ENCODE data around the gene GDNF. TPM values are rescaled to one million over a fixed set of nuclear protein-coding genes. Genes with fewer than 3 reads are reported as not detected.

The GDNF gene
- total RNA-seq, 1 experiment from 2014 or later, result not detected

DNA sequence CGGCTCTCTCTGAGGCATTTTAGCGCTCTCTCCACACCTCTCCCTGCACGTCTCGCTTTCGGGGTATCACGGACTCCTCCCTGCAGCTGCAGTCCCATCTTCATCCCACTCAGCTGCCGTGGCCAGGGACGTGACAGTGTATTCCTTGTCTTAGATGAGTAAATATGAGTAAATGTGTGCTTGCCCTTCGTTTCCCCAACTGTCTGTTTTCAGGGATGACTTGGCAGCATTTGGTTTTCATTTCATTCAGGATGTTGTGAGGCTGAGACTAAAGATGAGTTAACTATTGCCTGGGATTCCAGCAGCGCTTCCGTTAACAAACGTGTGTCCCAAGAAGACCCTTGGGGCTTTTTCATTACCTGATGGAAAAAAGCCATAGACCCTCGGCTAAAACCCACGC is 29.5 kb downstream of the GDNF start:
- in situ Hi-C loops (cut with HindIII; ENCODE audit: low pct_unique_long_range_greater_than_20kb, low sequenced_read_pairs) (no loop called here), intact Hi-C loops (cut with micrococcal nuclease; ENCODE audit: unreplicated experiment) (no loop called here)
- no peak overlapping the region for H3K27ac ChIP-seq (ENCODE audit: low read length)
- BruUV-seq (replicated peaks), result no TSS peak
- no peak for DNase-seq (ENCODE audit: low read depth, low spot score)
- ChIA-PET POLR2A (no interaction called here), CTCF (no interaction called here)
- no peak for ATAC-seq
- H3K36me3 ChIP-seq (ENCODE audit: control insufficient read depth, insufficient read depth, low read length), result no peaks in the 10 kb centered on the region
- TF ChIP-seq SIN3A (IDR thresholded peaks at IDR 0.05; ENCODE audit: borderline replicate concordance, insufficient read depth, low read depth, low read length) (no peak), TCF7L2 (IDR thresholded peaks at IDR 0.05; ENCODE audit: low read depth, low read length) (no peak), POLR2AphosphoS5 (IDR thresholded peaks at IDR 0.05; ENCODE audit: low read depth, low read length) (no peak)
- TF ChIP-seq, protein P1, sequence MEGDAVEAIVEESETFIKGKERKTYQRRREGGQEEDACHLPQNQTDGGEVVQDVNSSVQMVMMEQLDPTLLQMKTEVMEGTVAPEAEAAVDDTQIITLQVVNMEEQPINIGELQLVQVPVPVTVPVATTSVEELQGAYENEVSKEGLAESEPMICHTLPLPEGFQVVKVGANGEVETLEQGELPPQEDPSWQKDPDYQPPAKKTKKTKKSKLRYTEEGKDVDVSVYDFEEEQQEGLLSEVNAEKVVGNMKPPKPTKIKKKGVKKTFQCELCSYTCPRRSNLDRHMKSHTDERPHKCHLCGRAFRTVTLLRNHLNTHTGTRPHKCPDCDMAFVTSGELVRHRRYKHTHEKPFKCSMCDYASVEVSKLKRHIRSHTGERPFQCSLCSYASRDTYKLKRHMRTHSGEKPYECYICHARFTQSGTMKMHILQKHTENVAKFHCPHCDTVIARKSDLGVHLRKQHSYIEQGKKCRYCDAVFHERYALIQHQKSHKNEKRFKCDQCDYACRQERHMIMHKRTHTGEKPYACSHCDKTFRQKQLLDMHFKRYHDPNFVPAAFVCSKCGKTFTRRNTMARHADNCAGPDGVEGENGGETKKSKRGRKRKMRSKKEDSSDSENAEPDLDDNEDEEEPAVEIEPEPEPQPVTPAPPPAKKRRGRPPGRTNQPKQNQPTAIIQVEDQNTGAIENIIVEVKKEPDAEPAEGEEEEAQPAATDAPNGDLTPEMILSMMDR (IDR thresholded peaks at IDR 0.05), result no peak
- TF ChIP-seq, protein P2, sequence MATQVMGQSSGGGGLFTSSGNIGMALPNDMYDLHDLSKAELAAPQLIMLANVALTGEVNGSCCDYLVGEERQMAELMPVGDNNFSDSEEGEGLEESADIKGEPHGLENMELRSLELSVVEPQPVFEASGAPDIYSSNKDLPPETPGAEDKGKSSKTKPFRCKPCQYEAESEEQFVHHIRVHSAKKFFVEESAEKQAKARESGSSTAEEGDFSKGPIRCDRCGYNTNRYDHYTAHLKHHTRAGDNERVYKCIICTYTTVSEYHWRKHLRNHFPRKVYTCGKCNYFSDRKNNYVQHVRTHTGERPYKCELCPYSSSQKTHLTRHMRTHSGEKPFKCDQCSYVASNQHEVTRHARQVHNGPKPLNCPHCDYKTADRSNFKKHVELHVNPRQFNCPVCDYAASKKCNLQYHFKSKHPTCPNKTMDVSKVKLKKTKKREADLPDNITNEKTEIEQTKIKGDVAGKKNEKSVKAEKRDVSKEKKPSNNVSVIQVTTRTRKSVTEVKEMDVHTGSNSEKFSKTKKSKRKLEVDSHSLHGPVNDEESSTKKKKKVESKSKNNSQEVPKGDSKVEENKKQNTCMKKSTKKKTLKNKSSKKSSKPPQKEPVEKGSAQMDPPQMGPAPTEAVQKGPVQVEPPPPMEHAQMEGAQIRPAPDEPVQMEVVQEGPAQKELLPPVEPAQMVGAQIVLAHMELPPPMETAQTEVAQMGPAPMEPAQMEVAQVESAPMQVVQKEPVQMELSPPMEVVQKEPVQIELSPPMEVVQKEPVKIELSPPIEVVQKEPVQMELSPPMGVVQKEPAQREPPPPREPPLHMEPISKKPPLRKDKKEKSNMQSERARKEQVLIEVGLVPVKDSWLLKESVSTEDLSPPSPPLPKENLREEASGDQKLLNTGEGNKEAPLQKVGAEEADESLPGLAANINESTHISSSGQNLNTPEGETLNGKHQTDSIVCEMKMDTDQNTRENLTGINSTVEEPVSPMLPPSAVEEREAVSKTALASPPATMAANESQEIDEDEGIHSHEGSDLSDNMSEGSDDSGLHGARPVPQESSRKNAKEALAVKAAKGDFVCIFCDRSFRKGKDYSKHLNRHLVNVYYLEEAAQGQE (IDR thresholded peaks at IDR 0.05; ENCODE audit: insufficient read depth in 1 of 2, low read depth in 2 of 2, low read length in 1 of 2), result no peak
- no peaks in the 10 kb centered on the region for H3K27me3 ChIP-seq (ENCODE audit: control insufficient read depth, insufficient read depth, low read length)
- no peaks in the 10 kb centered on the region for H3K4me1 ChIP-seq (ENCODE audit: control insufficient read depth, insufficient read depth, low read length)
- no peak overlapping the region for H3K4me3 ChIP-seq (ENCODE audit: low read depth in 2 of 2, low read length in 2 of 2)
- H3K9me3 ChIP-seq (ENCODE audit: control insufficient read depth, insufficient read depth, low read depth, low read length), result no peaks in the 10 kb centered on the region

DNA sequence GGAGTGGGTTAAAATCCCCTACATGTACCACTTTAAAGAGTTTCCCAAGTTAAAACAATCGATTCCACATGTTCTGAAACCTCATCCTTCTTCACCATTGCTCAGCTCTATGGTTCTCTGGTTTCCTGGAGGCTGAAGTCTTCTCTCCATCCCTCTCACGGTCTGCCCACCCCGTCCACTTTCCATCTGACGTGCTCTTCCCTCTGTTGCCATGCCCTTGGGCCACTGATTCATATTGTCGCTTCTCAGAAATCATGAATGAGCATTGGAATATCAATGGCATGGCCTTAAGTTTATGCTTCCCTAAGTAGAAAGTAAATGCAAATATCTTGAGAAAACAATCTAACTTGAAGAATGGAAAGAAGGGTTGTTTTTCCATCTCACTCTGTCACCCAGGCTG is 30.9 kb downstream of the GDNF start:
- no peak overlapping the region for H3K27ac ChIP-seq (ENCODE audit: low read length)
- ChIA-PET POLR2A (no interaction called here), CTCF (no interaction called here)
- intact Hi-C loops (cut with micrococcal nuclease; ENCODE audit: unreplicated experiment), result no loop called here
- DNase-seq (ENCODE audit: low read depth, low spot score), result no peak
- no peaks in the 10 kb centered on the region for H3K9me3 ChIP-seq (ENCODE audit: control insufficient read depth, insufficient read depth, low read depth, low read length)
- H3K4me1 ChIP-seq (ENCODE audit: control insufficient read depth, insufficient read depth, low read length), result no peaks in the 10 kb centered on the region
- H3K27me3 ChIP-seq (ENCODE audit: control insufficient read depth, insufficient read depth, low read length), result no peaks in the 10 kb centered on the region
- no peak overlapping the region for H3K4me3 ChIP-seq (ENCODE audit: low read depth in 2 of 2, low read length in 2 of 2)
- TF ChIP-seq TCF7L2 (IDR thresholded peaks at IDR 0.05; ENCODE audit: low read depth, low read length) (no peak), SIN3A (IDR thresholded peaks at IDR 0.05; ENCODE audit: borderline replicate concordance, insufficient read depth, low read depth, low read length) (no peak), POLR2AphosphoS5 (IDR thresholded peaks at IDR 0.05; ENCODE audit: low read depth, low read length) (no peak)
- TF ChIP-seq, protein P2 (IDR thresholded peaks at IDR 0.05; ENCODE audit: insufficient read depth in 1 of 2, low read depth in 2 of 2, low read length in 1 of 2), result no peak
- TF ChIP-seq, protein P1 (IDR thresholded peaks at IDR 0.05), result no peak
- ATAC-seq, result no peak
- in situ Hi-C loops (cut with HindIII; ENCODE audit: low pct_unique_long_range_greater_than_20kb, low sequenced_read_pairs), result no loop called here
- H3K36me3 ChIP-seq (ENCODE audit: control insufficient read depth, insufficient read depth, low read length), result no peaks in the 10 kb centered on the region
- no TSS peak for BruUV-seq (replicated peaks)

Data from Panc1 (cell line).